Panc1 (cell line): ENCODE measurements around the gene TIGD3.

Experiments used
- CTCF ChIP-seq: fragments of 450-650 bp; IDR thresholded peaks from 2 replicates; pipeline ENCODE4 v1.5.1; 2017; ENCODE audit warnings: mild to moderate bottlenecking
- POLR2AphosphoS5 ChIP-seq: IDR thresholded peaks from 2 replicates; pipeline ENCODE4 v1.6.1; 2012; ENCODE audit warnings: mild to moderate bottlenecking, low read depth, low read length, moderate library complexity
- REST ChIP-seq, 2 experiments: IDR thresholded peaks; 2 replicates each; pipeline ENCODE4 v1.6.1; 2011 to 2012; ENCODE audit warnings: low read depth in 2 of 2, control low read depth in 1 of 2, low read length in 1 of 2, mild to moderate bottlenecking in 1 of 2, moderate library complexity in 1 of 2; ENCODE audit not compliant: insufficient read depth in 1 of 2
- TCF7L2 ChIP-seq: IDR thresholded peaks from 2 replicates; pipeline ENCODE4 v1.6.1; 2011; ENCODE audit warnings: mild to moderate bottlenecking, low read depth, low read length, inconsistent platforms

- no peak for TF ChIP-seq CTCF
- no peak for TF ChIP-seq POLR2AphosphoS5
- TF ChIP-seq TCF7L2: no peak
- TF ChIP-seq REST (IDR thresholded peaks at IDR 0.05; ENCODE audit: insufficient read depth in 1 of 2, low read depth in 2 of 2, low read length in 1 of 2): no peak
Observed at GRCh38 chr11:65316227-65317024, 38.1 kb upstream of the TIGD3 start.
